NCI-H187 (cell line): Measurements from ENCODE around the gene ASB2.
A peak's percentile ranks its signal among the peaks of the same experiment; 100 is the strongest.

Experiments
- DNase-seq, 2 experiments: peaks; one replicate each; lab custom pipeline; 2025; lab: John Stamatoyannopoulos, UW

ASB2 gene

DNA sequence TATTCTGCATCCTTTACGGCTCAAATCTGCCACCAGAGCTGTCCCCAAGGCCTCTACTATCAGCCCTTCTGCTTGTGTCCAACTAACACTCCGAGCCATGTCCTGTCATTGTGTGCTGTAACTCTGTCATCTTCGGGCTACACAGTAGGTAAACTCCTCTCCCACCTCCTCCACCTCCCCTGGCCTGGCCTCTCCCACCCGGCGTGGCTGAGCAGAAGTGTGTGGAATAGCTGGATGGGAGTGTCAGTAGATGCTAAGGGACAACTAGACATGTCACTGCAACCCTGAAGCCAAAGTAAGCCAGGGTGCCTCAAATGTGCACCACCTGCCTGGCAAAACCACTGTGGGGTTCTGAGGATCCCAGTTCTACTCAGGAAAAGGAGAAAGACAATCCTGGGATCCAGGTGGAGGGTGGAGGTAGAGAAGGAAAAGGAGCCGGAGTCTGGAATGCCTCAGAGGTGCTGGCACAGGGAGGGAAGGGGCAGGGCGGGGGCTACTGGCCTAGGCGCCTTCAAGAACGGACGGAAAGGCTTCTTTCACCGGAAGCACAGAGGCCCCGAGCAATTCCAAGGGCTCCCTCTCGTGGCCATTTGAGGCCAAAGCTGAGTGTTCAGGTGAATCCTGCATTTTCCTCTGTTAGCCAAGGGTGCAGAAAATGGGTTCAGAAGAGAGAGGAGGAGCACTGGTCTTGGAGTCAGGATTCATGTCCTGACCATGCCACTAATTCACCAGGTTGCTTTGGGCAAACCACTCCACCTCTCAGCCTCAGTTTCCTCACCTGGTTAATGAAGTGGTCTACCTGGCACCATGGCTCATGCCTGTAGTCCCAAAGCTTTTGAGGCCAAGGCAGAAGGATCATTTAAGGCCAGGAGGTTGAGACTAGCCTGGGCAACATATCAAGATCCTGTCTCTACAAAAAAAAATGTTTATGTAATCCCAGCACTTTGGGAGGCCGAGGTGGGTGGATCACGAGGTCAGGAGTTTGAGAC lies 69.7 kb downstream of the ASB2 start:
- DNase-seq: peak; percentile 10 to 48

DNA sequence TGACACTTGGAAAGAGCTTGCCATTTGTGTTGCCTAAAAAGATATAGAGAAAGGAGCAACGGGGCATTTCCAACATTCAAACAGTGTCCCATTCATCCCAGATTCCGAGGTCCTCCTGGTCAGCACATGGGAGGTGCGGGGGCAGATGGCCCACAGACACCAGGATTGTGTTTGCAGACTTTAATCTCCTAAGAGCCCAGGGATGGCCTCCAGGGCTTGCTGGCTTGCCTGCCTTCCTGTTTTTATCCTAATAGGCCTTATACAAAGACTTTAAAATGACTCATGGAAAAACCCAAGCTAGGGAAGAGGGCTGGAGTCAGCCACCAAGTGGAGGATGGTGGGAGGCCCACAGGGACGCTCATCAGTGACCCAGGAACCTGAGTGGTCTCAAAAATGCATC lies 70.7 kb downstream of the ASB2 start:
- DNase-seq: no peak

DNA sequence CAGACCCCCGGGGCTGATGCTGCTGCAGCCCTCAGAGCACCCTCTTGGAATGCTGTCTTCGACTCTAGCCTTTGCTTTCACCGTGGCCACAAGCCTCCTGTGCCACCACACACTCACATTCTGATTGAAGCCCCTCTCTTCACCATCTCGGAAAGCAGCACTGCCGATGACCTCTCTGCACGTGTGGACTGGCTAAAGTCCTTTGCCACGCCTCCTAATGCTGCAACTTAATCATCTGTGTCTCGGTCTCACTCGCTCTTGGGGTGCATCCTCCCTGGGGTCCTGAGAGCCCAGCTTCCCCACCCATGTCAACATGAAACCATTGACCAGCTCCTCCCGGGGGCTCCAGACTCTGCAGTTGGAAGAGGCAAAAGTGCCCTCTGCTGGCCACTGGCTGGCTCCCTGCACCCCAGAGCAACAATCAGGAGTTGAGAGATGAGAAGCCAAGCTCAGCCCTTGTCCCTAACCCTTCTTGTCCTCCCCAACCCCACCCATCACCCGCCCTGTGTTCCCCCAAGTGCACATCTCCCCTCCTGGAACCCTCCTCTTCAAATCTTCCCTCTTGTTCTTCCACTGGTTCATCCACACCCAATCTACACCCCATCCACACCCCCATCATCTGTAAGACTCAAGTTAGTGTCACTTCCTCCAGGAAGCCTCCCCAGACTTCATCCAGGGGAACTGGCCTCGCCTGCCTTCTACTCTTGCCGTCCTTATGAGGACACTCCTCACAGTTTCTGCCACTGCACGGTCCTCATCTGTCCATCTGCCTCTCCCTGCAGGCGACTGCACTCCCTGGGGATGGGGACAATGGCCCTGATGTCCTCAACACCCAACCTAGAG lies 72.8 kb downstream of the ASB2 start:
- DNase-seq: no peak

GRCh38 chr14:93902619-93903307 lies 73.6 kb downstream of the ASB2 start:
- no peak for DNase-seq

GRCh38 chr14:93901813-93902212 lies 74.6 kb downstream of the ASB2 start:
- no peak for DNase-seq

DNA sequence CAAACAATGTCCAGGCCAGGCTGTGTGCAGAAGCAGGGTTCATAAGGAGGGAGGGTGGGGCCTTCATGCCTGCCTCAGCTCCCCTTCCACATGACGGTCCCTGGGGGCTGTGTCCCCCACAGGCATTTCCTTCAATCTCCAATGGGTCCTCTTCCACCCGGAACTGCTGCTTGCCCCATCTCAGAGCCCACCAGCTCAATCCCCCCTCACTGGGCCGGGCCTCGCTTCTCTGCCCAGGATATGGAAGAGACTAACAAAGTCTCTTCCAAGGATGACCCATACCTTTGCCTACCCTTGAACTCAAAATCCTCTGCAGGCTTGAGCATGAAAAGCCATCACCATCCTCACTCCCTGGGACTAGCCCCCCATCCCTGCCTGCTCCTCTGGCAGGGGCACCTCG lies 77.6 kb downstream of the ASB2 start:
- no peak for DNase-seq

DNA sequence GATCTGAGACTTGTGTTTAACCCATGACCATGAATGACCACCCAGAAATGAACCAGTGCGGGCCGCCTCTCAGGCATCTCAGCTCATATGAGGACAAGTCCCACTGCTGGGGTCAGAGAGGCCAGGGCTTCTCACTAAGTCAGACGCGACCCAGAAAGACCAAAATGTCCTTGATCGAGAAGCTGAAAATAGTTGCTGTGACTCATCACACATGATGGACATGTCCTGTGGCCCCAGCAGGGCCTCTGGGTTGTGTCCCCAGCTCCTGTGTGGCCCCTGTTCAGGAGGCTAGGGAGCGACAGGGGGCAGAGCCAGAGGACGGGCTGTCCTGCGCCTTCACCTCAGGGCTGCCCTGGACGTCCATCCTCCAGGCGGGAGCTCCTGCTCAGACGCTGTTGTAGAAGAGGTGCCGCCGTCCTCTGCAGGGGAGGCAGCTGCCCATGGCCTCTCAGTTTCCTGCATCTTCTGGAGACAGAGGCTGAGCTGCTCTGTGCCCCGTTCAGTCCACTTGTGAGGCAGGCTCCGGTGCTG lies 78.2 kb downstream of the ASB2 start:
- no peak for DNase-seq

- DNase-seq: no peak
Observed at GRCh38 chr14:93897476-93897845, 78.9 kb downstream of the ASB2 start.

DNA sequence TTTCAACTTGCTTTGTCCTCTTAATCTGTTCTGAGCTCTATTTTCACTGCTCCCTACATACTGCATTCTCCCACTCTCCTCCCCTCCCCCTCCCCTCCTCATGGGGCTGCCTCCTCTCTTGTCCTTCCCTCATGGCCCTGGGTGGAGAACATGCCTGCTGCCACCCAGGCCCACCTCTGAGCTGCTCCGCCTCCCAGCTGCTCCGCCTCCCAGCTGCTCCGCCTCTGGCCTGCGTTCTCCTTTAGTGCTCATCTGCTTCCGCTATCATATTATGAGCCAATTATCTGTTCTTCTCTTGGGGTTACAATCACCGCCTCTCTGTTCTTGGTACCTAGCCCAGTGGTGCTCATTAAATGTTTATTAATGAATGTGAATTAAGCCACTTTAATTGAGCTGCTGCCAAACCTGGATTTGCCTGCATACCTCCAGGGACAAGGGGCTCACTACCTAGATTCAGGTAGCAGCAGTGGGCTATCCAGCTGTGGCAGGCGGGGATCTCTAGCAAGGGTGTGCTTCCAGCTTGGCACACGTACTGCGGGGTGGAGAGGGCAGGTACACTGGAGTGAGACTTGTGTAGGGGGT lies 81.3 kb downstream of the ASB2 start:
- DNase-seq: no peak

GRCh38 chr14:93893661-93894261 lies 82.6 kb downstream of the ASB2 start:
- no peak for DNase-seq

- peak; percentile 24 to 25 for DNase-seq
Observed at GRCh38 chr14:93892923-93893558, 83.3 kb downstream of the ASB2 start.

GRCh38 chr14:93892505-93892839 lies 83.9 kb downstream of the ASB2 start:
- no peak for DNase-seq

GRCh38 chr14:93891756-93892504 lies 84.4 kb downstream of the ASB2 start:
- DNase-seq: no peak

DNA sequence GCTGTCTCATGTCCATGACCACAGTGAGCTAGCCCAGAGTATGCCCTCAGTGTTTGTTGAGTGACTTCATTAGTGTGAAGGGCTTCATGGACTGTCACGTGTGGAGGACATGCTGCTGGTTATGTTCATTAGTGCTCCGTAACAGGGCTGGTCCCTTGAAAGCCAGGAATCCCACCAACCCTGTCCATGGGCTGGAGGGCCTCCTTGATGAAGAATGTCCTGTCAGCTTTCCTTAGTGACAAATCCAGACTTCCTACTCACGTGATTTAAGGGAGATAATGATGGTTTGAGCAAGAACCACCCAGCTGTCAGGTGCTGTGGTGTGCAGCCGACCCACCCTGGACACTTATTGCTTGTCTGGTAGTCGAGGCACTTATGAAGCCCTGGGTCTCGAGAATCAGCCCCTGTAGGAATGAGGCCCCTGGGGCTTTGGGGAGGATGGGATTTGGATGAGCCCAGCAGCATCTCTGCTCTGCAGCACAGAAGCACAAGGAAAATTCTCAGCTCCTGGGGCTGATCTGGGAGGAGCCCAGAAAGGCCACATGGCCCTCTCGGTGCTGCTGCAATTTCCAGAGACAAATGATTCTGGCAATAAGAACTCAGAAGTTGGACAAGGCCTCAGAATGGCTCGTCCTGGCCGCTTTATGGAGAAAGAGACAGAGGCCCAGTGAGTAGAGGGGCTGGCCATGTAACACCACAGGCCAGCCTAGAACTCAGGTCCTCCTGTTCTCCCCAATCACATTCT lies 86.5 kb downstream of the ASB2 start:
- no peak for DNase-seq

GRCh38 chr14:93888995-93889394 lies 87.4 kb downstream of the ASB2 start:
- DNase-seq: no peak

GRCh38 chr14:93884950-93885349 lies 91.4 kb downstream of the ASB2 start:
- DNase-seq: no peak
